Suprapubic skin (tissue), 3 donors: ENCODE results near the gene SPTLC3.

ENCODE experiments used
- POLR2AphosphoS5 ChIP-seq, 3 donors: sonication (generic); formaldehyde crosslinking; IDR thresholded peaks; one replicate each; pipeline ENCODE4 v1.6.1; 2017; ENCODE audit warnings: antibody characterized with exemption in 3 of 3
- TF ChIP-seq, protein P1 (sequence below), 2 donors: fragments of 200-600 bp in 1 of 2; fragments of 450-650 bp in 1 of 2; sonication (generic) in 1 of 2; IDR thresholded peaks; one replicate each; pipeline ENCODE4 v1.5.1; 2016 to 2019; ENCODE audit warnings: antibody characterized with exemption in 2 of 2, mild to moderate bottlenecking in 1 of 2, moderate library complexity in 1 of 2

DNA sequence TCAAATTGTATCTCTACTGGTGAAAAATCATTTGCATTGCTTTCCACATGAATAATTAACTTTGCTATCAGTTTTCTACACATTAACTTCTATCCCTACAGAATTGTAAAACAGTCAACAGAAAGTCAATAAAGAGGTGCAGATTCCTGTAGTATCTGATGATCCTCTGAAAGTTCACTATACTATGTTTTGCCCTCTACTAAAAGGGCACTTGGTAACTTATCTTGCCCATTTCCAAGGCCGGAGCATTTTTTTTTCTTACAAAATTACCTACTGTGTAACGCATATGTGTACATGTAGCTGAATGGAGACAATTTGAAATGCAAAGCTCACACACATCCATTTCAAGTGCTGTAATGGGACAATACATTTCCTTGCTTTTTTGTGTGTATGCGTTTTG lies 9.6 kb upstream of the SPTLC3 start:
- TF ChIP-seq, protein P1, sequence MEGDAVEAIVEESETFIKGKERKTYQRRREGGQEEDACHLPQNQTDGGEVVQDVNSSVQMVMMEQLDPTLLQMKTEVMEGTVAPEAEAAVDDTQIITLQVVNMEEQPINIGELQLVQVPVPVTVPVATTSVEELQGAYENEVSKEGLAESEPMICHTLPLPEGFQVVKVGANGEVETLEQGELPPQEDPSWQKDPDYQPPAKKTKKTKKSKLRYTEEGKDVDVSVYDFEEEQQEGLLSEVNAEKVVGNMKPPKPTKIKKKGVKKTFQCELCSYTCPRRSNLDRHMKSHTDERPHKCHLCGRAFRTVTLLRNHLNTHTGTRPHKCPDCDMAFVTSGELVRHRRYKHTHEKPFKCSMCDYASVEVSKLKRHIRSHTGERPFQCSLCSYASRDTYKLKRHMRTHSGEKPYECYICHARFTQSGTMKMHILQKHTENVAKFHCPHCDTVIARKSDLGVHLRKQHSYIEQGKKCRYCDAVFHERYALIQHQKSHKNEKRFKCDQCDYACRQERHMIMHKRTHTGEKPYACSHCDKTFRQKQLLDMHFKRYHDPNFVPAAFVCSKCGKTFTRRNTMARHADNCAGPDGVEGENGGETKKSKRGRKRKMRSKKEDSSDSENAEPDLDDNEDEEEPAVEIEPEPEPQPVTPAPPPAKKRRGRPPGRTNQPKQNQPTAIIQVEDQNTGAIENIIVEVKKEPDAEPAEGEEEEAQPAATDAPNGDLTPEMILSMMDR (IDR thresholded peaks at IDR 0.05): no peak
- no peak for TF ChIP-seq POLR2AphosphoS5 (IDR thresholded peaks at IDR 0.05)
